GM18867 (cell line): ENCODE results near the gene NSG1.
A peak's percentile ranks its signal among the peaks of the same experiment; 100 is the strongest.
"Not testable (repeated sequence)": the region's sequence is repeated elsewhere in the genome, so short reads cannot be mapped to it uniquely, and the experiment has no call there.

ENCODE experiments used
- ATAC-seq: cut with Tn5 transposase; IDR thresholded peaks from one replicate; pipeline ENCODE4 v1.9.1; 2021; ENCODE audit warnings: mild to moderate bottlenecking, moderate library complexity; ENCODE audit not compliant: unreplicated experiment

Gene NSG1, protein sequence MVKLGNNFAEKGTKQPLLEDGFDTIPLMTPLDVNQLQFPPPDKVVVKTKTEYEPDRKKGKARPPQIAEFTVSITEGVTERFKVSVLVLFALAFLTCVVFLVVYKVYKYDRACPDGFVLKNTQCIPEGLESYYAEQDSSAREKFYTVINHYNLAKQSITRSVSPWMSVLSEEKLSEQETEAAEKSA

DNA sequence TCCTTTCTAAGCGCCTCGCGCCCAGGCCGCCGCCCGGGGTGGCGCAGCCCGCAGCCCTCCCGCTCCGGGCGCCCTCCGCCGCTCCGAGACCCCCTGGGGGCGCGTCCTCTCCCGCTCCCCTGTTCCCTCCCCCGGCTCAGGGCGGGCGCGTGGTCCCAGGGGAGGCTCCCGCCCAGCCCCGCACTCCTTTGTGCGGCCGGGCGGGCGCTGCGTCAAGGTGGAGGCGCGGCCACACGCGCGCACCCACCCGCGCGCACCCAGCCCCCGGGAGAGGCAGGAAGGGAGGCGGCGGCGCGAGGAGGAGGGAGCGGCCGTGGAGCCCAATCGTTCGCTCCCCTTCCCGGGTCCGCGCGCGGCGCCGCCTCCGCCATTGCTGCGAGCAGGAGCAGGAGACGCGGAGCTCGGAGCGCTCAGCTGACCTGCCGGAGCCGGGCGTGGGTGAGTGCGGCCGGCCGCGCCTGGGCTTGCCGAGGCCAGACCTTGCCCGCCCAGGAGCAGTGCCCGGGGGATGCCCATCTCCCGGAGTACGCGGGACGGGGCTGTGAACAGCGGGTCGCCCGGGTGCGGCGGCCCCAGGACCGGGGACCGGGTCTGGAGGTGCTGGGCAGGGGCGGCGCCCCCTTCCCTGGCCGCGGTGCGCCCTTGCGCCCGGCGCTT, at the start of gene NSG1:
Gene NSG1, plus strand, starts transcription at position 367 of the 657 bp plus-strand sequence. CDS start 528 bp downstream, outside the sequence.
- no peak for ATAC-seq

DNA sequence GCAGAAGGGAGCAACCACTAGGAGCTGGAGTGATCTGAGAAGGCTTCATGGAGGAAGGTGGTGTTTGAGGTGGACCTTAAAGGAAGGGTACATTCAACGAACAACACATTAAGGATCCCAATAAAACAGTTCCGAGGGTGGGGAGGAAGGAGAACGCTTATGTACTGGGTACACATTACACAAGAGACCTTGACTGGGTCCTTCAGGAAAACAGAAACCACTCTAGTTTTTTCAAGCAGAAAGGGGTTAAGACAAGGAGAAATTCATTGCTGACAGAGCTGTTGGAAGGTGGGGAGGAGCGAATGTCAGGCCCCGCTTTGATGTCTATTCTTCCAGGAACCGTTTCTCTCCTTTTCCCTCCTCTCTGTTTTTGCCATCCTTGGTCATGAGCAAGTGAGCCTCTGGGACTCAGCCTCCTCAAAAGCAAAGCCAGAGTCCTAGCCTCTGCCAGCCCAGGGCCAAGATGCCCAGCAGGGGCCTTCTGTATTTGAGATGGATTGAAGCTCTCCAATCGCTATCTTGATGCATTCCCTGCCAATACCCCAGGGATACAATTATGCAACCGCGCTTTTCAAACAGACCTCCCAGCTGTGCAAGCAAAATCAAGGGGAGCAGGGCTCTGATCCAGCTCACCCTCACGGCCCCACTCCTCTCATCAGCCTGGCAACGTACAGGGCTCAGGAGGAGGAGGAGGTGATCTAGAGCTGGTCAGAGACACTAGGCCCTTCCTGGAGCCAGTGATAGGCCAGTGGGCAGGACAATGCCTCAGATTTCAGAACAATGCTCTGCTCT, 48.5 kb upstream of the NSG1 start:
- ATAC-seq, result no peak

DNA sequence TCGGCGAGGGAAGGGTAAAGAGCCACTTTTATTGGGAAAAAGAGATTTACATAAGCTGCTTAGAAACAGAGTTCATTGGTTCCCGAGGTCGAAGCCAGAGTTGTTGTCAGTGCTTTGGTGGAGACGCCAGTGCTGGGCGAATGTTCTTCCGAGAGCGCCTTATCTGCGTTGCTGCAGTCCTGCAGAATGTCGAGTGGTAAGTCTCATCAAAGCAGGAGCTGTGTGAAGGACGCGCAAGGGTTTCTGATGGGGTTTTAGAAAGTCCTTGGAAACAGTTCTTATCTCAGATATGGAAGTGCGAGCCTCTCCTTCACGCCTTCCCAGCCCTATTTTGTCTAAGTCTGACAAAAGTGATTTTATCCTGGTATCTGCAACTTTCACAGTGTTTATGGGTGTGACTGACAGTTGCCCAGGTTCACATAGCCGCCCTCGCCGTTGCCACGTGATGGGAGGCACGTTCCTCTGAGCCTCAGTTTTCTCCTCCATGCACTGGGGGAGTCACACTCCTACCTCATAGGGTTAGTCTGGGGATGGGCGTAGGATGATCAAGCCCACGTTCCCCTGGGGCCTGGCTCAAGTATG, 47.3 kb upstream of the NSG1 start:
- no peak for ATAC-seq

DNA sequence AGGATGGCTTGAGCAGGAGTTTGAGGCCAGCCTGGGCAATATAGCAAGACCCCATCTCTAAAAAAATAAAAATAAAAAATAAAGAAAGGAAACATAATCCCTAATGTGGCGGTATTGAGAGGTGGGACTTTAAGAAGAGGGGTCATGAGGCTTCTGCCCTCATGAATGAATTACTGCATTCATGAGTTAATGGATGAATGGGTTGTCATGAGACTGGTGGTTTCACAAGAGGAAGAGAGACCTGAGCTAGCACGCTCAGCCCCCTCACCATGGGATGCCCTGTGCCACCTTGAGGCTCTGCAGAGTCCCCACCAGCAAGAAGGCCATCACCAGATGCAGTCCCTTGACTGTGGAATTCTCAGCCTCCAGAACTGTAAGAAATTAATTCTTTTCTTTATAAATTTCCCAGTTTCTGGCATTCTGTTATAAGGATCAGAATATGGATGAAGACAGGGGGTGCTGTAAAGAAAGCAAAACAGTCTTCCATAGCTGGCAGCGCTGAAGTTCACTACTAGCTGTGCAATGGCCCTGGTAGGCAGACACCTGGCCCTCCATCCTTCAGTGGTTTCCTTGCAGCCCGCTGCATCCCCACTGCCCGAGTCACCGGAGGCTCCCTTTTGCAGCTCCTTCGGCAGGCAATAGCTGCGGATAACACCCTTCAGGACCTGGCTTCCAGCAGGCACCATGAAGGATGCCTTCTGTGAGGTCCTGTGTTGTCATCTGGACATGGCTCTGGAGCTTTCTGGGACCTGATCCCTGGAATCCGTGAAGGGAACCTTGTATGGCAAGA, 44.8 kb upstream of the NSG1 start:
- ATAC-seq, result no peak

DNA sequence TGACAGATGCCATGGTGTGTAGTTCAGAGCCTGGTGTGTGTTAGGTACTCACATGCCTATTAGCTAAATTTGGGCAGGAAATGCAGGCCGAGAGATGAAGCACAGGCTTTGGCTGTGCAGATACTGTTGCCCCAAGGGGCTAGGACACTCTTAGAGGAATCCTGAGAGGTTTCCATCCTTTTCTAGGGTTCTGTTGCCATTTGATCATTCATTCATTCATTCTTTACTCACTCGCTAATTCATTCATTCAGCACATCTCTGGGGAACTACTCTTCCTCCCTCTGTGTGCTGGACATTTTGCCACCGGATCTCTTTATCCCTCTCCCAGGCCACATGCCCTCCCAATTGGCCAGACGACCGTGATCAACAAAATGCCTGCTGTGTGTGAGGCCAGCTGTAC, 43.9 kb upstream of the NSG1 start:
- ATAC-seq, result no peak

DNA sequence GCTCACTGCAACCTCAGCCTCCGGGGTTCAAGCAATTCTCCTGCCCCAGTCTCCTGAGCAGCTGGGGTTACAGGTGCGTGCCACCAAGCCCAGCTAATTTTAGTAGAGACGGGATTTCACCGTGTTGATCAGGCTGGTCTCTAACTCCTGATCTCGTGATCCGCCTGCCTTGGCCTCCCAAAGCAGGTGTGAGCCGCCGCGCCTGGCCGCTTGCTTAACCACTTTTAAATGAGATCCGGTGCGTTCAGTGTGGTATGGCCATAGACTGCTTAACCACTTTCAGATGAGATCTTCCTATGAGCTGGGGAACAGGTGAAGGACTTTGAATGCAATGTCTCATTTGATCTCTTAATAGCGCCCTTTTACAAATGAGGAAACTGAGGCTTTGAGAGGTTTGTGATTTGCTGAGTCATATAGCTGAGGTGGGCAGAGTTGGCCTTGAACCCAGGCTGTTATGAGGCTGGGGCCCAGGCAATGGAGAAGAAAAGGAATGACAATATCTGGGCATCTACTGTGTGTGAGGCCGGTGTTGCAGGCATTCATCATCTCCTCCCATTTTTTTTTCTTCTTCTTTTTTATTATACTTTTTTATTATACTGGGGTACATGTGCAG, 41.9 kb upstream of the NSG1 start:
- ATAC-seq, result peak; percentile 94

DNA sequence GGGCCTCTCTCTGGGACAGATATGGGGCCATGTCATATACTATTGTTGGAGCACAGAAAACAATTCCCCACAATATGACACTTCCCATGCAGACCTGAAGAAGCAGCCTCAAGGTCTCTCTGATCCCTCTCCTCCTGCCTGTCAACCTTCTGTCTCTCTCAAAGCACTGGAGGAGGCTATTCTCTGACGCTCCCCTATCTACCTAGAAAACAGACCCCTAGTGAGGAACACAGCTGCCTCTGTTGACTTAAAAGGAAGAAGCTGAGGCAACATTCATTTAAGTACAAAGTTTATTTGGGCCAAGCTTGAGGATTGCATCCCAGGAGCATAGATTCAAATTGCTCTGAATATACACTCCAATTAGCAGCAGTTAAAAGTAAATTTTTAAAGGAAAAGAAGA, 39.3 kb upstream of the NSG1 start:
- no peak for ATAC-seq

DNA sequence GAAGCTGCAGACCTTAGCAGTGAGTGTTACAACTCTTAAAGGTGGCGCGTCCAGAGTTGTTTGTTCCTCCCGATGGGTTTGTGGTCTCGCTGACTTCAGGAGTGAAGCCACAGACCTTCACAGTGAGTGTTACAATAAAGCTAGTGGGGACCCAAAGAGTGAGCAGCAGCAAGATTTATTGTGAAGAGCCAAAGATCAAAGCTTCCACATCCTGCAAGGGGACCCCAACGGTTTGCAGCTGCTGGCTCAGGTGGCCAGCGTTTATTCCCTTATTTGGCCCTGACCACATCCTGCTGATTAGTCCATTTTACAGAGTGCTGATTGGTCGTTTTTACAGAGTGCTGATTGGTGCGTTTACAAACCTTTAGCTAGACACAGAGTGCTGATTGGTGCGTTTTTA, 38.3 kb upstream of the NSG1 start:
- not testable (repeated sequence) for ATAC-seq

DNA sequence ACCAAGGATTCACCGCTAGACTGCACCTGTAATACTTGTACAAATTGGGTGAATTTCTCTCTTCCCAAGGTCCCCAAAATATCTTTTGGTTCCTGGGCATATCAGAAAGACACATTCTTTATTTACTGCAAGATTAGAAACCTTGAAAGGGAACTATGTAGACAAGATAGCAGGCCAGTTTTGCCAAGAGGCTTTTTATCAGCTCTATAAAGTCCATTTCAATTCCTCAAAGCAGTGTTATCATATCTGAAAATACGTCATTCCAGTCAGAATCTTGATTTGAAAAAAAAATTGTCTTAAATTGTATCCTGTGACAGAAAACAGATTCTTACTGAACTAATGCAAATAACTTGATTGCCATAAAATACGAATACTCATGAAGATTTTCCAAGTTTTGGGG, 37.0 kb upstream of the NSG1 start:
- ATAC-seq, result no peak

DNA sequence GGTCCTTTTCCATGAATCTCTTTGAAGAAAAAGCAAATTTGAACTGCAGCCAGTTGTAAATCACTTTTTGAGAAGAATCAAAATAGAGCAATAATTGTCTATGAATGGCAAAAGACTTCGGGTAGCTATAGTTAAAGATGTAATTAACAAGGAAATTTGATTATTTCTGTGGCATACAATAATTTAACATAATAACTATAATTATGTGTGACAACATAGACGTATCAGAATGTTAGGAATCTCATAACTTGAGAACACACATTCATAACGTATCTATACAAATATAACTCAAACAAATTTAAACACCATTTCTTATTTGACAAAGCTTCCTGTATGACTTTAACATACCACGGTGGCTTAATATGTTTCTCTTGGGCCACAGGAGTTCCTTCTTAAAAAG, 36.0 kb upstream of the NSG1 start:
- no peak for ATAC-seq

DNA sequence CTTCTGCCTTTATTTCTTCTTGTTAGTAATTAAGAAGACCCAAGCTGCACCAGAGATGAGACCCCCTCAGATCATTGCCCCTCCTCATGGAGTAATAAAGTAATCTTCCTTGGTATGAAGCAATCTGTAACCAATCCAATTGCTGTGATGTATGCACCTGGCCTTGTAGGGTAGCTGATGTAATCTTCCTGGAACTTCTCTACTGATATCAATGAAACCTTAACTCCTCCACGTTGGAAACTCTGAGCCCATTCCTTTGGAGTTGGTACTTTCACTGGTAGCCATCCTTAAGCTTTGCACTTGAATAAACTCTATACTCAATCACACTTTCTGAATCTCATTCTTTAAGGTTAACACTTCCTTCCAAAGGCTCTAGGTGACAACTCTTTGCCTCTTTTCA, 31.6 kb upstream of the NSG1 start:
- ATAC-seq, result no peak

DNA sequence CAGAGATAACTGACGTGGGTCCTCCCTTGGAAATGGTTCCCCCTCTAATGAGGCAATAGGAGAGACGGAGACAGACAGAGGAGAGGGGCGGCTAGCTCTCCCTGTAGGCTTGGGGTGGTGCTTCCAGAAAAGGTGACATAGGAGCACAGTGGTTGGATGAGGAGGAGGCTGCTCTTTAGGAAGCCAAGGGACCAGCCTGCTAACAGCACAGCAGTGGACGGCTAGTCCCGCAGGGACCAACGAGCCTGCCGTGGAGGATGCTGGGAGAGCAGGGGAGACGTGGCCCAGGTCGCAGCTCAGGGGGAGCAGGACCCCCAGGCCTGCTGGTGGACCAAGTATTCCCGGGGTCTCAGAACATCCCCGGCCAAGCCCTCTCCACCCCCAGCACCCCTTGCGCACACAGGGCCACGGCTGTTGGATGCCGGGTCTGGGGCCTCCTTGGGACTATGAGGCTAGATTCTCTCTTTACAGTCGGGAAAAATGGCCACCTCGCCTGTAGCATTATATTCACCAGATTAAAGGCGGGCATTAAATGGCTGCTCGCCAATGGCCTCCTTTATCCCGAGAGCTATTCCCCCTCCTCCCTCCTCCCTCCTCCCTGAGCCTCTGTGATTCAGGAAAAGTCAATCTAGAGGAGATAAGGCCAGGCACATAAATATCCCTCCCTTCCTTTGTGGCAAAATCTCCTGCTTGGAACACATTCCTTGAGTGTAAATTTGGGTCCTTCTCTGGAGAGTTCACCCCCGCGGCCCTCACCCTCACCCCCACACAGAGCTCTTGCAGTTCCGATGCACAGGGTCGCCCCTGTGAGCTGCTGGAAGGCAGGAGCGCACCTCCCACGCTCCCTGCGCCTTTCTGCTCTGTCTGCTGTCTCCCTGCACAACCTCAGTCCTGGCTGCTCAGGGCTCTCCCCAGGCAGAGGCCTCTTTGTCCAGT, 30.5 kb upstream of the NSG1 start:
- ATAC-seq, result no peak

DNA sequence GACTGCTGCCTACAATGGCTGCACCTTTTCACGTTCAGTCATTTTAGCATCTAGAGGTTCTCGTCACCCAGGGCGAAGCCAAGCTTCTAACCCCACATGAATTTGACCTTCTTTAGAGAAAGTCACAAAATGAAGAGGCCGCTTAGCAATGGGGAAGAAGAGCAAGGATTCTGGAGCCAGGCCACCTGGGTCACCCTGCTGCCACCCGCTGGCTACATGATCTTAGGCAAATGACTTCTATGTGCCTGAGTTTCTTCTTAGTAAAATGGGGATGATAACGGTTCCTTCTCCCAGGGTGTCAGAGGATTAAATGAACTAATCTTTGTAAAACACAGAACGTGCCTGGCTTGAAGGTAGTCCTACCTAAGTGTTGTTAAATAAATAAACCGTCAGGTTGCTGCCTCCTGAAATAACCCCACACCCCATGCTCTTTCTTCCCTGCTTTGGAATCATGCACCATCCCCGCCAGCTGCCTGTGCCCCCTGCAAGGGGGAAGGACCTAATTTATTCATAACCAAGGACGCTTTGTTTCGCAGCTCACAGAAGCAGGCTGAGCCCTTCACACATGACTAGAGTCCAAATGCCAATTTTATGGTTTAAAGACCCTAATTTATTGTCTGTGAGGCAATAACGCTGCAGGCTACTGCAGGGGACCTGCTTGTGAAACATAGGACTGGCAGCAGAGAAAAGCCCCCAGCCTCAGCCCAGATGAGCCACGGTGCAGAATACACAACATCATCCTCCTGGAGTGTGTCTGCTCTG, 28.6 kb upstream of the NSG1 start:
- no peak for ATAC-seq

DNA sequence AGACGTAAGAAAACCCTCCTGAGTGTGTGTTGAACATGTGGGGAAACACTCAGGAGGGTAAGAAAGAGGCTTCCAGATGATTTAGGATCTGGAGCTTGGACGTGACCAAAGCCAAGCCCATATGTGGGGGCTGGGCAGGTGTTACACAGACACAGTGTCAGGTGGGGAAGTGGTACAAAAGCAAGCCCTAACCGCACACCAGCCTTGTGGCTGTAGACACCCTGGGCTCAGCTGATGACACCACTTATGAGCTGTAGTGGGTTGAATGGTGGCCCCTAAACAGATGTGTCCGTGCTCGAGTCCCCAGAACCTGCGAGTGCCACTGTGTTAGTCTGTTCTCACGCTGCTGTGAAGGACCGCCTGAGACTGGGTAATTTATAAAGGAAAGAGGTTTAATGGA, 25.0 kb upstream of the NSG1 start:
- ATAC-seq, result peak; percentile 77

DNA sequence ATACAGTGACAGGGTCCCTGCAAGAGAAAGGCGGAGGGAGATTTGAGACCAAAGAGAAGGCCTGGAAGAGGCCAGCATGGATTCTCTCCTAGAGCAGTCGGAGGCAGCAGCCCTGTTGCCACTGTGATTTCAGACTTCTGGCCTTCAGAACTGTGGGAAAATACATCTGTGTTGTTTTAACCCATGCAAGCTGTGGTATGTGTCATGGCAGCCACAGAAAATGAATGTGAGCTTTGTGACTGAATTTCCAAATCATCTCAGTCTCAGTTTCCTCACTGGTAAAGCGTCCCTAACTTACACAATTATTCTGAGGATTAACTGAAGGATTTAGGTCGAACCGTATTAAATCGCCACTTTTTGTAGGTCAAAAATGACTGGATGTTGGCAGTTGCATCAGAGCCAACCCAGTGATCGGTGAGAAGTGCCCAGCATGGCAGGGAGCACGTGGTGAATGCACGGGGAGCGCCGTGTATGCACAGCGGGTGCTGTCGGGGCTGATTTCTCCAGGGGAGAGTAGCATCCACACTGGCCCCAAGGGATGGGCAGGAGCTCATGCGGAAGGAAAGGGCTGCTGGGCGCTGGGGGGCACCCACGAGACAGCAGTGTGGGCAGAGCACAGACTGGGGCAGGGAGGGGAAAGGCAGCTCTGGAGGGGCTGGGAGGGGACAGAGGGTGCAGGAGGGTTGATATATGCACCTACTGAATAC, 23.8 kb upstream of the NSG1 start:
- ATAC-seq, result no peak

DNA sequence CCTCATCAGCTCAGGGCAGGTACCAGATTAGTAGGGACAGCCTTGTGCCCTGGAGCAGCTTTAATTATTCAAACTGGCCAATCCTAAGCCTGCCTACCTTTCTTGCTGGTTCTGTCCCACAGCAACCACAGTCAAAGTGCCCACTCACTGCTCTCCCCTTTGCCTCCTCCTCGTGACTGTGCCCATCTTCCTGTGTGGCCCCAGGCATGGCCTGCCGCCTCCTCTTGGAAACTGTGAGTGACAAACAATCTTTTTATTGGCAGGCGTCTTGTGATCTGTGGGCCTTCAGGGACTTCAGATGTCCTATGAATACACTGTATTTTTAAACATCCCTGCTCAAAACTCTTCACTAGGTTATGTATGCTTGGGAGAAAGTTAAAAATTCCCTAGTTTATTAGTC, 22.8 kb upstream of the NSG1 start:
- no peak for ATAC-seq

DNA sequence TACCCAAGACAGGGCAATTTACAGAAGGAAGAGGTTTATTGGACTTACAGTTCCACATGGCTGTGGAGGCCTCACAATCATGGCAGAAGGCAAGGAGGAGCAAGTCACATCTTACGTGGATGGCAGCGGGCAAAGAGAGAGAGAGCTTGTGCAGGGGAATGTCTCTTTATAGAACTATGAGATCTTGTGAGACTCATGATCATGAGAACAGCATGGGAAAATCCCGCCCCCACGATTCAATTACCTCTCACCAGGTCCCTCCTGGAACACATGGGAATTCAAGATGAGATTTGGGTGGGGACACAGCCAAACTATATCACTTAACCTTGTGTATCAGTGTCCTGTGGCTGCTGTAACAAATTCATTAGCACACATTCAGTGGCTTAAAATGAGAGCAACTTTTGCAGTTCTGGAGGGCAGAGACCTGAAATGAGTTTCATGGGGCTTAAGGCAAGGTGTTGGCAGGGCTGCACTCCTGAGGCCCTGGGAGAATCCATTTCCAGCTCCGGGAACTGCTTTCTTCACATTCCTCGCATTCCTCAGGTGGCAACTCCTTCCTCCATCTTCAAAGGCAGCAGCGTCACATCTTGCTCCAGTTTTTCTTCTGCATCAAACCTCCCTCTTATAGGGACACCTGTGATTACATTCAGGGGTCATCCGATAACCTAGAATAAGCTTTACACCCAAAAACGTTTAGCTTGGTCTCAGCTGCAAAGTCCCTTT, 22.3 kb upstream of the NSG1 start:
- ATAC-seq, result no peak
